Activated T-helper 17 cell treated with anti-CD3 and anti-CD28 coated beads, Interleukin-2, amount 50 U/mL, for 72 hours (primary cell): ENCODE results near the gene DSC2. TPM values are rescaled to one million over a fixed set of nuclear protein-coding genes. Genes with fewer than 3 reads are reported as not detected.
"Not testable (repeated sequence)": the region's sequence is repeated elsewhere in the genome, so short reads cannot be mapped to it uniquely, and the experiment has no call there.

Experiments
- ATAC-seq: fragments of 150-1000 bp; cut with Tn5 transposase; replicated peaks from 2 replicates; pipeline ENCODE4 v1.10.0; 2021; ENCODE audit warnings: mild to moderate bottlenecking, moderate library complexity
- H3K27ac Mint-ChIP-seq: one replicate; pipeline ENCODE4 v1.8.0; 2022; ENCODE audit warnings: mixed read lengths
- H3K27me3 Mint-ChIP-seq: one replicate; pipeline ENCODE4 v1.8.0; 2022; ENCODE audit warnings: mixed read lengths
- H3K36me3 Mint-ChIP-seq: one replicate; pipeline ENCODE4 v1.8.0; 2022; ENCODE audit warnings: low read depth, mild to moderate bottlenecking, mixed read lengths
- H3K4me1 Mint-ChIP-seq: one replicate; pipeline ENCODE4 v1.8.0; 2022; ENCODE audit warnings: mixed read lengths
- H3K4me3 Mint-ChIP-seq: one replicate; pipeline ENCODE4 v1.8.0; 2022; ENCODE audit warnings: mild to moderate bottlenecking, mixed read lengths
- H3K9me3 Mint-ChIP-seq: one replicate; pipeline ENCODE4 v1.8.0; 2022; ENCODE audit warnings: mixed read lengths
- total RNA-seq, 2 donors: library from RNA; stranded (reverse); gene quantifications; one replicate each; pipeline ENCODE4 v1.2.3, GENCODE V29; 2022

Gene DSC2
- total RNA-seq: not detected

DNA sequence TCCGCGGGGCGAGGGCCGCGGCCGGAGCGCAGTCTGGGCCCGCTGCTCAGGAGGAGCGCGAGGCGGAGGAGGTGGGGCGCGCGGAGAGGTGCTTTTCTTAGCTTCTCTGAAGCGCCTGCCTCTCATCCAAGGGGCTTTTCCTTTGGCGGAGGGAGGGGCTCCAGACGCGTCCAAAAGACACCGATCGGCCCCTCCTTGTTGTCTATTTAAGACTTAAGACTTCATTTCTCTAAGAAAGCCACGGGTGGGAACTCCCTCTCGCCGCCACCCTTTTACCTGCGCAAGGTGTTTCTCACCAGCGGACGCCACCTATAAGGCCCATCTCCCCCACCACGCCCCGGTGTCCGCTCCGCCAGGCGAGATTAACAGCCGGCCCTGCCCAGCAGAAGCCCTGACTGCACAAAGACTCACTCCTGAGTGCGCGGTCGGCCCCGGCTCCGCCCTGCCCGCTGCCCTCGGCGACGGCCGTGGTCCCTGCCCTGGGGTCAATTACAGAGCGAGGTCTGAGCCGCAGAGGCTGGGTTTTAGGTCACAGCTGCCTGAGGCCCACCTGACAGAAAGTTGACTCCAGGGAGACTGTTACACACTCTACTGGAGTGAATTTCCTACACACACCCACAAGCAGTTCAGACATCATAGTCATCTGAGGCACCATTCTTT is at the start of gene DSC2:
DSC2 (minus strand) TSS at position 397 of the 660 bp plus-strand sequence. CDS start 450 bp downstream, outside the sequence.
- H3K4me3 Mint-ChIP-seq: no peak within 1 kb of the TSS
- no peak within 1 kb of the TSS for H3K27ac Mint-ChIP-seq

DNA sequence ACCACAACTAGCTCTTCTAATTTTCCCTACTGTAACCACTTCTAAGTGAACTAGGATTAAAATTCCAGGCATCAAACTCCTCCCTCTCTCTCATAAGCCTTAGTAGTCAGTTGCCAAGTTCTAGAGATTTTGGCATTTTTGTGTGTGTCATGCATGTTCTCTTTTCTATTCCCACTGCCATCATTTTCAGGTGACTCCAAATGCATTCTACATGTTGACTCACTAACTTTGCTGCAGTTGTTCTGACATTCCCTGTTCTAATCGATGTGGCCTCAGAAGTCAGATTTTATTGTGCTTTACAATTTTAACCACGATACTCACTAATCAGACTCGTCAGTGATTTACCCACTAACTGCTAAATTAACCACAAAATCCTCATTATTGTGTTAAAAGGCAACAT is 47.1 kb upstream of the DSC2 start:
- H3K36me3 Mint-ChIP-seq: no peaks in the 10 kb centered on the region
- no peaks in the 10 kb centered on the region for H3K27me3 Mint-ChIP-seq
- H3K9me3 Mint-ChIP-seq: peaks cover 5% of the 10 kb centered on the region
- no peak overlapping the region for H3K27ac Mint-ChIP-seq
- H3K4me3 Mint-ChIP-seq: no peak overlapping the region
- no peak for ATAC-seq
- H3K4me1 Mint-ChIP-seq: no peaks in the 10 kb centered on the region

More for the DNA sequence above, at the start of gene DSC2:
- no peaks in the 10 kb centered on the region for H3K4me1 Mint-ChIP-seq
- no peak for ATAC-seq
- H3K36me3 Mint-ChIP-seq: no peaks in the 10 kb centered on the region
- H3K9me3 Mint-ChIP-seq: peaks cover 7% of the 10 kb centered on the region
- H3K27me3 Mint-ChIP-seq: peaks cover 13% of the 10 kb centered on the region

DNA sequence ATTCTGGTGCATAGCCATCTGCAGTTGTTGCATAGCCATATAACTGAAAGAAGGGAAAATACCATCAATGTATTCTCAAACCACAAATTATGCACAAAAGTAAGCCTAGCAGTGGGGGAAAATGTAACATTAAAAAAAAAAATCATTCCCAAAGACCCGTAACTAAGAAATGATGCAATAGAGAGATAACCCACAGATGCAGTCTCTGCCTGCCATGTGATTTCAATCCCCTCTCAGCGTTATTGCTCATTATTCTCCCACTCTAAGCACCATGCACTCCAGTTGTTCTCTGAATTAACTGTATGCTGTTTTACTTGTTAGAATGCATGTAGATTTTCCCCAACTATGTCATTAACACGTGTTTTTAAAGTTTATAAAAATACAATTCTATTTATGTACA is 46.4 kb upstream of the DSC2 start:
- Mint-ChIP-seq H3K4me1 (no peaks in the 10 kb centered on the region), H3K9me3 (peaks cover 5% of the 10 kb centered on the region), H3K27ac (no peak overlapping the region), H3K27me3 (no peaks in the 10 kb centered on the region), H3K36me3 (no peaks in the 10 kb centered on the region), H3K4me3 (no peak overlapping the region)
- no peak for ATAC-seq

DNA sequence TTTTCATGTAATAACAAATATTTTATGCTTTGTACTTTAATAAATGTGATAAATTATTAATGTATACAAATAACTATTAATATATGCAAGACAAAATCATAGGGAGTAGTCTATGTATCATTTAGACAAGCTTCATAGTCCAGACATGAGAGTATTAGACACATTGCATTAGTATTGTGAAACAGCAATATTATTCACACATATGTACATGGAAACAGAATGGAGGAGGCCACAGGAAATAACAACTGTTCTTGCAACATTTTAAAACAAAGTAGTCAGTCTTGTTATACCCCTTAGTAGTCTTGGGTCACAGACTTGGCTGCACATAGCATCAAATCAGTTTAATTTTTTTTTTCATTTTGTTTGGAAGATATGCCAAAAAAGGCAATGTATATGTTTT is 44.6 kb upstream of the DSC2 start:
- Mint-ChIP-seq H3K27me3 (no peaks in the 10 kb centered on the region), H3K27ac (no peak overlapping the region), H3K4me1 (no peaks in the 10 kb centered on the region), H3K4me3 (no peak overlapping the region), H3K36me3 (no peaks in the 10 kb centered on the region), H3K9me3 (peaks cover 5% of the 10 kb centered on the region)
- no peak for ATAC-seq

DNA sequence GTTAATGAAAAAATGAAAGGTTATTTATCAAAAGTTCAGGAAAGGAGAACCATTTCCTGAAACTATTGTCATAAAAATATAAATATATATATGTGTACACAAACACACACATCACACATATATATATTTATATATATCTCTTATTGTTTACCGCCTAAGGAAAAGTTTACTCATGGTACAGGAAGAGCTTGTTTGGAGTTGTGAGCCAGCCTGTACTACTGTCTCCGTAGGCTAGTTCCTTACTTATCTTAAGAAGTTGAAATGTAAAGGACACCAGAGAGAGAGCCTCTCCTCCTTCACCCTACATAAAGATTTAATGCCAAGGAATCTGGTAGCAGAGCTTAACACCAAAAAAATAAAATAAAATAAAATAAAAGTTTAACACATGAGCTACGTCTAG is 40.8 kb upstream of the DSC2 start:
- H3K36me3 Mint-ChIP-seq: no peaks in the 10 kb centered on the region

DNA sequence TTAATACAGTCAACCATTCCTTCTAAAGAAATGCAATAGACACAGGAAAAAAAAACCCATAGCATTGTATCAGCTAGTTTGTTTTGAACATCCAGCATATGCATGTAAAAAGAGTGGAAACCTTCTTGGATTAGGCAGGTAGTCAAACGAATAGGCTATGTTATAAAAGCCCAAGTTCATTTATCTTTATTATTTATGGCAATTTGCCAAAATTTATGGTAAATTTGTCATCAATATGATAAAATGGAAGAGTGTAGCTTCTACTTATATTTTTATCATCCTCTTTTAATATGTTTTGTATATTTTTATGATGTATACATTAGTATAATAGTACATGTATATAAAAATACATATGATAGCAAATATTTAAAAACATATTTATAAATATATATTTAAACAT is 36.5 kb upstream of the DSC2 start:
- Mint-ChIP-seq H3K9me3 (peaks cover 7% of the 10 kb centered on the region), H3K4me1 (no peaks in the 10 kb centered on the region), H3K27me3 (no peaks in the 10 kb centered on the region), H3K4me3 (no peak overlapping the region), H3K27ac (no peak overlapping the region), H3K36me3 (no peaks in the 10 kb centered on the region)
- no peak for ATAC-seq

More for the DNA sequence above, 40.8 kb upstream of the DSC2 start:
- no peaks in the 10 kb centered on the region for H3K27me3 Mint-ChIP-seq
- no peak for ATAC-seq
- peaks cover 9% of the 10 kb centered on the region for H3K9me3 Mint-ChIP-seq
- H3K27ac Mint-ChIP-seq: no peak overlapping the region
- H3K4me1 Mint-ChIP-seq: no peaks in the 10 kb centered on the region
- no peak overlapping the region for H3K4me3 Mint-ChIP-seq

DNA sequence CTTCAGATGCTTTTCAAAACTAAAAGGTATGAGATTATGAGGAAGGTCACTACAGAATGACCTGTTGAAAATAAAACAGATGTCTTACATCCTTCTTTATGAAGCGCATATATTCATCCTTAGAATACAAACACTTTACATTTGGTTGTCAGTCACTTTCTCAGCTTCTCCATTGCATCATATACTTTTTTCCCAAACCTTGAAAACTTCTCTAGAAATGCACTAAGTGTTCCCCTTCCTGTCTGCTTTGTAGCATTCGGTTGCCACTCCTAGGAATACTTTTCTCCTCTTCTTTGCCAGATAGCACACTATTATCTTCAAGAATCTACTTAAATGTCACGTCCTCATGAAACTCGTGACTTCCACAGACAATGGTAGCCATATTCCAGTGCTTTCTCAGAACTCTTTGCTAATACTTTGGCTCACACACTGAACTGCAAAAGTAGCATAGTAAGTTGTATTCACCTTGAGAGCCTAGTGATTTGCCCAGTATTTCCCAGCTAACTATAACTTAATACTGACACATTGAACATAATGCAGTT is 32.8 kb upstream of the DSC2 start:
- Mint-ChIP-seq H3K4me1 (no peaks in the 10 kb centered on the region), H3K4me3 (no peak overlapping the region), H3K9me3 (peaks cover 10% of the 10 kb centered on the region), H3K27me3 (no peaks in the 10 kb centered on the region), H3K36me3 (no peaks in the 10 kb centered on the region), H3K27ac (no peak overlapping the region)
- ATAC-seq: no peak

DNA sequence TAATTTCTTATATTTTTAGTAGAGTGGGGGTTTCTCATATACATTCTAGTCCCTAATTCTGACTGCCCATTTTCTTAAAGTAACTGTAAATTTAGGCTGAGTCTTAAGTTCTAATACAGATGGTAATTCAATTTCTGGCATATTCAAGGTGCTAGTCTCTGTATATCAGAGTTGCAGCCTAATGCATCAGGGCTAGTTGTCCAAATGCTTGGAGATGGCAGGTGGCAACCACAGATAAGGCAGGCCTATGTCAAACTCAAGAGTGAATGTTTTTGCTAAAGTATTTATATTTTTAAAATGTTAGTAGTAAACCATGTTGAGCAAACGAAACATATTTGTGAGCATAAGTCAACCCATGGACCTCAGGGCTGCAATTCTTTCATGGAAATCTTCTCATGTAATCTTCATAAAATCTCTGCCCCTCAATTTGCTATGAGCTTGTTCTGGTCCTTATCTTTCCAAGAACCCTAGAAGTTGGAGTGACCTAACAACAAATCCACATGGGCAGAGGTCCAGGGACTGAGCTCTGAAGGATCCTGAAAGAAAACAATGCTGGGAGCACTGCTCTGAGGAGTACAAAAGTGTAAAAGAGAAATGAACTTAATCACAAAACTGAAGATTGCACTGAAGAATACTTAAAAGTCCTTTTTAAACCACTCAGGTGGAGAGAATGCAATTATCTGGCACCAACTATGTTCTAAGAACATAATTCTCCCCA is 27.3 kb upstream of the DSC2 start:
- Mint-ChIP-seq H3K4me3 (no peak overlapping the region), H3K27ac (no peak overlapping the region), H3K9me3 (peaks cover 4% of the 10 kb centered on the region), H3K27me3 (no peaks in the 10 kb centered on the region), H3K36me3 (no peaks in the 10 kb centered on the region), H3K4me1 (no peaks in the 10 kb centered on the region)
- ATAC-seq: no peak

DNA sequence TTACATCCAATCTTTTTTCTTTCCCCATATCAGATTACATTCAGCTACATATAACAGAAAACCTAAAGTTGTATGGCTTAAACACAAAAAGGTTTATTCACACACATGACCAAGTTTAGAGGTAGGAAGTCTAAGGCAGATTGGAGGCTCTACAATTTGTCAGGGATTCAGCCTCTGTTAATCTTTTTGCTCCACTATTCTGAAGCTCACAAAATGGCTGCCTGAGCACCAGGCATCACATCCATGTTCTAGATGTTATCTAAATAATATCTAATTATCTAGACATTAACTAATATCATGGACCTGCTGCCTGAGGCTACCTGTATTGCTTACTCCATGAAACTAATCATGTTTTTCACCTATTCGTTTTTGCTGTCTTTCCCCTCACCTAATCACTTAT is 23.7 kb upstream of the DSC2 start:
- no peak for ATAC-seq
- H3K27me3 Mint-ChIP-seq: no peaks in the 10 kb centered on the region
- H3K4me1 Mint-ChIP-seq: no peaks in the 10 kb centered on the region
- H3K27ac Mint-ChIP-seq: no peak overlapping the region
- no peaks in the 10 kb centered on the region for H3K36me3 Mint-ChIP-seq
- no peak overlapping the region for H3K4me3 Mint-ChIP-seq
- no peaks in the 10 kb centered on the region for H3K9me3 Mint-ChIP-seq

DNA sequence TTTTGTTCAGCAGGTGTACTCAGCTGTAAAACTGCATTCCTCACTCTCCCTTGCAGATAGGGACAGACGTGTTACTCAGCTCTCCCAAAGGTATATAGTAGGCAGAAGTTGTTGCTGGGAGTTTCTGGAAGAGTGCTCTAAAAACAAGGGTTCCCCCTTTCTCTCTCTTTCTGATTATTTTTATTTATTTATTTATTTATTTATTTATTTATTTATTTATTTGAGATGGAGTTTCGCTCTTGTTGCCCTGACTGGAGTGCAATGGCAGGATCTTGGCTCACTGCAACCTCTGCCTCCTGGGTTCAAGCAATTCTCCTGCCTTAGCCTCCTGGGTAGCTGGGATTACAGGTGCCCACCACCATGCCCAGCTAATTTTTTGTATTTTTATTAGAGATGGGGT is 20.9 kb upstream of the DSC2 start:
- not testable (repeated sequence) for H3K27ac Mint-ChIP-seq, ATAC-seq, H3K27me3 Mint-ChIP-seq, H3K4me3 Mint-ChIP-seq, H3K36me3 Mint-ChIP-seq, H3K4me1 Mint-ChIP-seq
- peaks cover 10% of the 10 kb centered on the region for H3K9me3 Mint-ChIP-seq

DNA sequence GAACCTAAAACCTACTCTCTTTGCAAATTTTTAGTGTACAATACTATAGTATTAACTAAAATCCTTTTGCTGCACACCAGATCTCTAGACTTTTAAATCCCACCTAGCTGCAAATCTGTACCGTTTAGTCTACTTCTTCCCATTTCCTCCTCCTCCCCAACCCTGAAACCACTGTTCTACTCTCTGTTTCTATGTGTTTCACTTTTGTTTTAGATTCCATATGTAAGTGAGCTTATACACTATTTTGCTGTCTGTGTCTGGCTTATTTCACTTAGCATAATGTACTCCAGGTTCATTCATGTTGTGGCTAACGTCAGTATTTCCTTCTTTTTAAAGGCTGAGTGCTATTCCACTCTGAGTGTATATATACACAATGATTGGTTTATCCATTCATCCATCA is 18.4 kb upstream of the DSC2 start:
- H3K27ac Mint-ChIP-seq: no peak overlapping the region
- no peaks in the 10 kb centered on the region for H3K27me3 Mint-ChIP-seq
- no peak for ATAC-seq
- no peak overlapping the region for H3K4me3 Mint-ChIP-seq
- no peaks in the 10 kb centered on the region for H3K36me3 Mint-ChIP-seq
- H3K4me1 Mint-ChIP-seq: no peaks in the 10 kb centered on the region
- peaks cover 10% of the 10 kb centered on the region for H3K9me3 Mint-ChIP-seq

DNA sequence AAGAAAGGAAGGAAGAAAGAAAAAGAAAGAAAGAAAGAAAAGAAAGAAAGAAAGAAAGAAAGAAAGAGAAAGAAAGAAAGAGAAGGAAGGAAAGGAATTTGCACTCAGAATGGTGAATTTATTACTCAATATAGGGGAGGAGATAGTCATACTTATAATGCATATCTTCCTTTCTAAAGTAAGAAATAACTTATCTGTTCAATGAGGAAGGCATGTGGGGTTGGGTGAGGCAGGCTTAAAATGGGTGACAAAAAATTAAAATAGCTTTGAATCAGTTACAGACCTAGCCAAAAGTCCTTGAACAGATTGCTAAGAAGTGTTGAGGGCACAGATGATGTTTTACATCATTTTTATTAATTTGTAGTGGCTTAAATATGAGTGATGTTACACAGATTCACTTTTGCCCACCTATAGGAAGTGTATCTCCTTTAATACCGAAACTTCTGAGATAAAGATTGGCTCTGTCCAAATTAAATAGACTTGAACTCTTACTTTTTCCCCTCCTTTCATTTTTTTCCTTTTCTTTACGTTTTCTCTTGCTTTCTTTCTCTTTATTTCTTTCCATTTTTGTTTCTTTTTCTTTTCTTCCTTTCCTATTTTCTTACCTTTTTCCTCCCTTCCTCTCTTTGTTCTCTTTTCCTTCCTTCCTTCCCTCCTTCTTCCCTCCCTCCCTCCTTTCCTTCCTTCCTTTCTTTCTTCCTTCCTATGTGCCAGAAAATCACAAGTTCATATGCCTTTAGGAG is 14.8 kb upstream of the DSC2 start:
- no peaks in the 10 kb centered on the region for H3K27me3 Mint-ChIP-seq
- peaks cover 10% of the 10 kb centered on the region for H3K9me3 Mint-ChIP-seq
- no peak overlapping the region for H3K4me3 Mint-ChIP-seq
- H3K36me3 Mint-ChIP-seq: no peaks in the 10 kb centered on the region
- no peaks in the 10 kb centered on the region for H3K4me1 Mint-ChIP-seq
- H3K27ac Mint-ChIP-seq: no peak overlapping the region
- no peak for ATAC-seq

DNA sequence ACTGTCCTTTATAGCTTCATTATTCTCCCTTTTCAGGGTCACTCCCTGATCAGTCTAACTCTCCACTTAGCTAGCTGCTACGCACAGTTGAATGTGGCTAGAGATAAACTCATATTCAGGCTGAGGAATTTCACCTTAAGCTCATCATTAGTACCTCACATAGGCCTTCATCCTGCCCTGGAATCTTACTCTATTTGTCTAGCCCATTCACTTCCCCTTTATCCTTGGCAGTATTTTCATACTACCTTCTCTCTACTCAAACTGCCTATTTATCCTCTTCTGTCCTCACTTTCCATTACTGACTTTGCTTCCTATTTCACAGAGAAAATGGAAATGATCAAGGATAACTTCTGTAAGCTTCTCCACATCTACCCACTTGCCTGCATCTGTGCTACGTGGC is 10.6 kb upstream of the DSC2 start:
- H3K4me3 Mint-ChIP-seq: no peak overlapping the region
- ATAC-seq: no peak
- H3K27me3 Mint-ChIP-seq: no peaks in the 10 kb centered on the region
- H3K9me3 Mint-ChIP-seq: peaks cover 4% of the 10 kb centered on the region
- no peaks in the 10 kb centered on the region for H3K4me1 Mint-ChIP-seq
- no peak overlapping the region for H3K27ac Mint-ChIP-seq
- no peaks in the 10 kb centered on the region for H3K36me3 Mint-ChIP-seq

DNA sequence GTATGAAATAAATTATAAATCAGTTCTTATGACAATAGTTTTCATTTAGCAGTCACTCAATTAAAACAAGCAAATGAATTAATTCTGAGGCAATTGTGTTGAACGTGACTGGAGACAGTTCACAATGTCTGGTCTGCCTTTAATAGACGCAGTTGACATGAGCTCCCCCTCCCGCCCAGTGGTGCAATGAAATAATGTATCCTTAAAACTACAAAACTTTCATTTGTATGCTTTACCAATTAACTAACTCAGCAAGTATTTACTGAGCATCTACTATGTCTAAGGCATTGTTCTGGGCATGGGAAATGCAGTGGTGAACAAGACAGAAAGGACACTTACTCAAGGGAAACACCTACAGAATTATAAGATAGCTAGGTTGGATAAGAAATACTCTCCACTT is 3.5 kb upstream of the DSC2 start:
- H3K9me3 Mint-ChIP-seq: peaks cover 7% of the 10 kb centered on the region
- no peaks in the 10 kb centered on the region for H3K4me1 Mint-ChIP-seq
- H3K36me3 Mint-ChIP-seq: no peaks in the 10 kb centered on the region
- no peak overlapping the region for H3K27ac Mint-ChIP-seq
- no peak overlapping the region for H3K4me3 Mint-ChIP-seq
- no peak for ATAC-seq
- peaks cover under 1% of the 10 kb centered on the region for H3K27me3 Mint-ChIP-seq

DNA sequence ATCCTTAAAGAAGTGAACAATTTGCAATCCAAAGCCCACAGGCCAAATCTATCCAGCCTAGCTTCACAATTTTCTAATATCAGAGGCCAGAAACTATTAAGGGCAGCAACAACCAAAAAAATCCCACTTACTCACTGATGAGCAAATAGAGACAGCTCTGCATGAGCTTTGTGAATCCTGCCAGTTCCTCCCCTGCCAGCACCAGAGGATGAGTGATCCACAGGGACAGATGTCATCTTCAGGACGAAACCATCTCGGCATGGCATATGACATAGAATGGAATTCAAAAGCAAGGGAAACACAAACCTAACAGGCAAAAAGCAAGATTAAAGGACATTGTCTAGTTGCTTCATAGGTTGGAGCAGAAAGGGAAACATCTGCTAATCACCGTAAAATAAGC is 2.2 kb upstream of the DSC2 start:
- Mint-ChIP-seq H3K36me3 (no peaks in the 10 kb centered on the region), H3K27me3 (peaks cover 9% of the 10 kb centered on the region), H3K4me3 (no peak overlapping the region), H3K27ac (no peak overlapping the region), H3K4me1 (no peaks in the 10 kb centered on the region), H3K9me3 (peaks cover 7% of the 10 kb centered on the region)
- no peak for ATAC-seq
